HL-60/S4 treated with phorbol 12-myristate 13-acetate at 8.2 ng/mL for 4 days and 3 days (cell line): ENCODE results near the gene FBXO47.

Experiments
- in situ Hi-C: fragments of 300-500 bp; cut with MboI; formaldehyde crosslinking; loops from 2 replicates; pipeline ENCODE4 v1.15.0; 2022; ENCODE audit warnings: low sequenced_read_pairs

FBXO47 gene

GRCh38 chr17:38967290-38967738, at the start of gene FBXO47:
Gene FBXO47, minus strand, starts transcription at chr17:38967403. Its CDS starts 4,378 bp downstream, at chr17:38963025.
- in situ Hi-C loops, result no loop called here

GRCh38 chr17:39016193-39017153, 49.3 kb upstream of the FBXO47 start:
- in situ Hi-C loops, result no loop called here

- in situ Hi-C loops, result no loop called here
Measured at GRCh38 chr17:39015546-39015935, 48.3 kb upstream of the FBXO47 start.

DNA sequence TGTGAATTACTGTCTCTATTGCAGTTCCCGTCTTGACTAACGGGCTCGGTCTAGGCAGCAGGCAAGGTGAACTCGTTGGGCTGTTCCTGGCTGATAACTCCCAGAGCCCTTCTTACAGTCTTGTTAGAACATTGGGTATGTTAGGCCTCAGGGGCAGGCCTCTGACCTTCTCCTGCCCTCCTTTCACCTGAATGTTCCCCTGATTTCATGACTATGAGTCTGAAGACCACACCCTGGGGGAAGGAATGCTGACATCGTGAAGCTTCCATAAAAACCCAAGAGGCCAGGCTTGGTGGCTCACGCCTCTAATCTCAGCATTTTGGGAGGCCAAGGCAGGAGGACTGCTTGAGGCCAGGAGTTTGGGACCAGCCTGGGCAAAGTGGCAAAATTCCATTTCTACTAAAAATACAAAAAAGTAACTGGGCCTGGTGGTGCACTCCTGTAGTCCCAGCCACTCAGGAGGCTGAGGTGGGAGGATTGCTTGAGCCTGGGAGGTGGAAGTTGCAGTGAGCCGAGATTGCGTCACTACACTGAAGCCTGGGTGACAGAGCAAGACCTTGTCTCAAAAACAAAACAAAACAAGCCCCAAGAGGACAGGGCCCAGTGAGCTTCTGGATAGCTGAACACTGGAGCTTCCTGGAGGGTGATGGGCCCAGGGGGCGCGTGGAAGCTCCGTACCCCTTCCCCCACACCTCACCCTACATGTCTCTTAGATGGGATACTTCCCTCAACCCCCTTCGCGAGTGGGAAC, 47.8 kb upstream of the FBXO47 start:
- in situ Hi-C loops, result no loop called here

DNA sequence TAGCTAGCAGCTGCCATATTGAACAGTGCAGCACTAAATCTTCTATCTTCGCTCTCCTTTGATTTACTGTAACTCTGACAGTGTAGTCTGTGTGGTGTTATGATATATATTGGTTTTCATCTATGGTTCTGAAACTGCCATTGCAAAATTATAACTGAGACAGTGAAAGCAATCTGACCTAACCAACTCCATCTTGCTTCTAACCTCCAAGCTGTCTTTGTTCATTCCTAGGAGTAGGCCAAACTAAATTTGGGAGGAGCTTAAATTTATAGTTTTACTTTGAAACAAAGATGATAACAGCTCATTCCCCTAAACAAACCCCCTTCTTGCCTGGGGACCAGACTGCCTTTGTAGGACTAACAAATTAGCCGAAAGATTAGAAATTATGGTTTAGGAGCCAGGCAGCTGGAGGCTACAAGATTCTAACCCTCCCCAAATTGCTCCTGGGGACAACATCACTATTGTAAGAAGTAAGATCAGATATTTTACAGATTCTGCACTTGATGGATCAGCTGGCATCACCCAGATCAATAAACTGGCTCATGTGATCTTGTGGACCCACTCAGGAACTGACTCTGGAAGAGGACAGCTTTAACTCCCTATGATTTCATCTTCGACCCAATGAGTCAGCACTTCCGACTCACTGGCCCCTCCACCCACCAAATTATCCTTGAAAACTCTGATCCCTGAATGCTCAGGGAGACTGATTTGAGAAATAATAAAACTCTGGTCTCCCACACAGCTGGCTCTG, 47.0 kb upstream of the FBXO47 start:
- in situ Hi-C loops, result no loop called here

DNA sequence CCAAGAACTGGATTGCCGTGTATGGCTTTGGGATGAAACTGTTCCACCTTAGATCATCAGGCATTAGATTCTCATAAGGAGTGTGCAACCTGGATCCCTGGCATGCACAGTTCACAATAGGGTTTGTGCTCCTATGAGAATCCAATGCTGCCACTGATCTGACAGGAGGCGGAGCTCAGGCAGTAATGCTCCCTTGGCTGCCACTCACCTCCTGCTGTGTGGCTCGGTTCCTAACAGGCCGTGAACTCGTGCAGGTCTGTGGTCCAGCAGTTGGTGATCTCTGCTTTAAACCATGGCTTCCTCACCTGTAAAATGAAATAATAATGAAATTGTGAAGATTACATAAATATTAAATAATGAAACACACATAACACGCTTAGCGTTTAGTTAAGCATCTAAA, 45.5 kb upstream of the FBXO47 start:
- in situ Hi-C loops, result no loop called here

GRCh38 chr17:39011907-39012468, 44.8 kb upstream of the FBXO47 start:
- in situ Hi-C loops, result no loop called here

- in situ Hi-C loops, result no loop called here
Measured at GRCh38 chr17:39009581-39010001, 42.4 kb upstream of the FBXO47 start.

- in situ Hi-C loops, result no loop called here
Measured at GRCh38 chr17:39008633-39009032, 41.4 kb upstream of the FBXO47 start.

DNA sequence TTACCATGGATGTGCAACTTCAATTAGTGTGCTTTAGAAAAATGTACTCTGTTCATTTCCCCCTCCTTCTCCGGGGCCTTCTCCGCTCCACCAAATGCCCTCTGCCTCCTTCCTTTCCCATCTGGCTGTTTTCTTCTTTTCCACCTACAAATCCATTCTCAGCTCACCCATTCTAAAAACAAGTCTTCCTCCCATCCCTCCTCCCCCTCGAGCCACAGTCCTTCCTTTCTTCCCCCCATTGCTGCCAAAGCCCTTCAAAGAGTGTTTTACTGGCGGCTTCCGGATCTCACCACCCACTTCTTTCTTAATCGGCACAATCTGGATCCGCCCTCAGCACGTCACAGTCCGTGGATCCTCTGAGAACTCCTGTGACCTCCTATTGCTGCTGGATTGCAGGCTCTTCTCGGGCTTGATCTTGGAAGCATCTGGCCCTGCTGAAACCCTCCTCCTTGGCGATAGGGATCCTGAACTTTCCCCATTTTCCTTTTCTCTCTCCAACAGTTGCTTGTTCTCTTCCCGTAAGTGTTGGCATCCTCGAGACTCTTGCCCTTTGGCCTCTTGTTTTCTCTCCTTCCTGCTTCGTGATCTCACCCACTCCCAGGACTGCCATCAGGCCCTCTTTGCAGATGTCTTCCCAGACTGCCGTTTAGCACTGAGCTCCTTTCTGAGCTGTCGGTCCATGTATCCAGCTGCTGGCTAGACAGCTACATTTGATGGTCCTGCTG, 36.0 kb upstream of the FBXO47 start:
- in situ Hi-C loops, result no loop called here

- in situ Hi-C loops, result no loop called here
Measured at GRCh38 chr17:39001703-39002637, 34.8 kb upstream of the FBXO47 start.

- in situ Hi-C loops, result no loop called here
Measured at GRCh38 chr17:39000021-39000601, 32.9 kb upstream of the FBXO47 start.

DNA sequence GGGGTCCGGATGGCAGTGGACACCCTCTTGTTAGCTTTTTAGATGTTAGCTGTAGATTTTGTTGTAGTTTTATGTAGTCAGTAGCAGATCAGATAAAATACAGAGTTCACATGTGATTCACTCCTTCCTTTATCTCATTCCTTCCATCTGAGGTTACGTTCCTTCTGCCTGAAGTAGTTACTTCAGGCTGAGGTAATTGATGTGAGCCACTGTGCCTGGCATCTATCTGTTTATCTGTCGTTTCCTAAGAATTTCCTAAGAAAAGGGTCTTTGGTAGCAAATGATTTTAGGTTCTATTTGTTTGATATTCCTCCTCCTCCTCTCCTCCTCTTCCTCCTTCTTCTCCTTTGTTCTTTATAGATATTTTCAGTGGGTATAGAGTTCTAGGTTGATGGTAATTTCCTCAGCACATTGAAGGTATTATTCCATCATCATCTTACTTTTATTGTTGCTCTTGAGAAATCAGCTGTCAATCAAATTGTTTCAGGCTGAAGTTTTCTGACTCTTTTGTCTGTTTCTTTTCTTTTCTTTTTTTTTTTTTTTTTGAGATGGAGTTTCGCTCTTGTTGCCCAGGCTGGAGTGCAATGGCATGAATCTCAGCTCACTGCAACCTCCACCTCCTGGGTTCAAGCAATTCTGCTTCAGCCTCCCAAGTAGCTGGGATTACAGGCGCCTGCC, 29.6 kb upstream of the FBXO47 start:
- in situ Hi-C loops, result no loop called here

DNA sequence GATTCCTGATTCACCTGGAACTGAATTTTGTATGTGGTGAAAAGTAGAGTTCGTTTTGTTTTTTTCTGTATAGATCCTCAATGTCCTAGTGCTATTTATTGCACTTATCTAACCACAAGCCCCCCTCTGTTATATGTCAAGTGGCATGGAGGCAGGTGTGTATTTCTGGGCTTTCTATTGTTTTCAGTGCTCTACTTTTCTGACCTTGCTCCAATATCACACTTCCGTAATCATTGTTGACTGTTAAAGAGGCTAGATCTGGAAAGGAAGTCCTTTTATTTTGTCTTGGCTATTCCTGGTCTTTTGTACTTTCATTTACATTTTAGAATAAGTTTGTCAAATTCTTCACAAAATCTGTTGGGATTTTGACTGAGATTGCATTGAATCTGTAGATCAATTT, 26.8 kb upstream of the FBXO47 start:
- in situ Hi-C loops, result no loop called here

- in situ Hi-C loops, result loop anchor here (10.0 kb wide), 1 partner anchor 160 kb away; no protein-coding TSS in a partner anchor
Measured at GRCh38 chr17:38984666-38985065, 17.5 kb upstream of the FBXO47 start.

- in situ Hi-C loops, result loop anchor here (10.0 kb wide), 1 partner anchor 162 kb away; no protein-coding TSS in a partner anchor
Measured at GRCh38 chr17:38982858-38983746, 15.9 kb upstream of the FBXO47 start.

DNA sequence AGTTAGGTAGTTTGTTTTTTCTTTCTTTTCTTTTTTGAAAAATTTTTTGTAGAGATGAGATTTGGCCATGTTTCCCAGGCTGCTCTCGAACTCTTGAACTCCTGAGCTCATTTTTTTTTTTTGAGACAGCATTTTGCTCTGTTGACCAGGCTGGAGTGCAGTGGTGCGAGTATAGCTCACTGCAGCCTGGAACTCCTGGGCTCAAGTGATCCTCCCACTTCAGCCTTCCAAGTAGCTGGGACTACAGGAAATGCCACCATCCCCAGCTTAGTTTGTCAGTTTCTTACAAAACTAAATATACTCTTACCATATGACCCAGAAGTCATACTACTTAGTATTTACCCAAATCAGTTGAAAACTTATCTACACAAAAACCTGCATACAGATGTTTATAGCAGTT, 14.4 kb upstream of the FBXO47 start:
- in situ Hi-C loops, result loop anchor here (10.0 kb wide), 1 partner anchor 163 kb away; no protein-coding TSS in a partner anchor
